HUES64 (cell line): ENCODE measurements around the gene LRRC8D.

ENCODE experiments used
- H3K27ac ChIP-seq: 2 replicates; pipeline ENCODE4 v1.7.0; 2013; ENCODE audit warnings: low read depth, low read length, inconsistent platforms
- H3K27me3 ChIP-seq: 2 replicates; pipeline ENCODE4 v1.6.1; 2013; ENCODE audit warnings: mild to moderate bottlenecking, low read length; ENCODE audit not compliant: insufficient read depth
- H3K36me3 ChIP-seq: 2 replicates; pipeline ENCODE4 v1.6.1; 2013; ENCODE audit warnings: mild to moderate bottlenecking, low read length; ENCODE audit not compliant: insufficient read depth
- H3K4me1 ChIP-seq: 2 replicates; pipeline ENCODE4 v1.6.1; 2013; ENCODE audit warnings: mild to moderate bottlenecking, low read length, moderate library complexity; ENCODE audit not compliant: insufficient read depth
- H3K4me3 ChIP-seq: 2 replicates; pipeline ENCODE4 v1.5.1; 2013; ENCODE audit warnings: mild to moderate bottlenecking, low read length, moderate library complexity
- H3K9ac ChIP-seq: 2 replicates; pipeline ENCODE4 v1.6.1; 2013; ENCODE audit warnings: mild to moderate bottlenecking, low read depth, low read length
- H3K9me3 ChIP-seq: 2 replicates; pipeline ENCODE4 v1.6.1; 2013; ENCODE audit warnings: low read depth, low read length; ENCODE audit not compliant: insufficient read depth
- WGBS: fragments of 150-250, 120-280 bp; methylation state at CpG from one replicate; pipeline ENCODE4 v1.1.7; 2013; ENCODE audit warnings: missing lambda C conversion rate; 5-methylcytosine and 5-hydroxymethylcytosine counted together

Gene LRRC8D

DNA sequence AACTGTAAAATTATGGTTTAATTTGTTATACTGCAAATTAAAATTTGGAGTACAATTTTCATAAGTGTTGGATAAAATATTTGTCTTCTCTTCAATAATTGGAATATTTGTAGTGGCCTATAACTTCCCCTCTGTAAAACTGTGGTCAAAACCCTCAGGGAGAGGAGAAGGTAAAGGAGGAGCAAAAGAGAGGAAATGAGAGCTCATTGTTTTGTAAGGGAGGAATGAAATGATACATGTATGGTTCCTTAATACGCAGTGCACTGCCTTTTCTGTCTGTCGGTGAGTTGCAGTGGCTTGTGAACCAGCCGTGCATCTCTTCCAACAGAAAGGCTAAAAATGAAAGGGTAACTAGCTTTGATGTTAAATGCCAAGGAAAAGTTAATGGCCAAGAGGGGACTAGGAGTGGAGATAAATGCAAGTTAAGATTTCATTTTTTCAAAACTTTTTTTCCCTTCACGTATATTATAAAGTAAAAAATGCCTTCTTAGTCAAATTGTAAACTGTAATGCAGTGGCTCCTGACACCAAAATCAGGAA, 26.4 kb downstream of the LRRC8D start:
- Histone ChIP-seq H3K4me1 (peaks cover 15% of the 10 kb centered on the region), H3K27me3 (no peaks in the 10 kb centered on the region), H3K27ac (no peak overlapping the region), H3K9me3 (no peaks in the 10 kb centered on the region), H3K4me3 (no peak overlapping the region), H3K36me3 (peaks cover 62% of the 10 kb centered on the region), H3K9ac (no peak overlapping the region)
- WGBS = 95% methylated on average over 3 of the region's 4 CpGs

GRCh38 chr1:89850844-89851415, 30.1 kb downstream of the LRRC8D start:
- H3K27ac ChIP-seq = no peak overlapping the region
- H3K9me3 ChIP-seq = no peaks in the 10 kb centered on the region
- no peak overlapping the region for H3K4me3 ChIP-seq
- WGBS = 92% methylated on average over 2 of the region's 4 CpGs
- no peak overlapping the region for H3K9ac ChIP-seq
- peaks cover 3% of the 10 kb centered on the region; the same call in 1 of the 2 replicates for H3K4me1 ChIP-seq
- H3K36me3 ChIP-seq = peaks cover 81% of the 10 kb centered on the region
- no peaks in the 10 kb centered on the region for H3K27me3 ChIP-seq

DNA sequence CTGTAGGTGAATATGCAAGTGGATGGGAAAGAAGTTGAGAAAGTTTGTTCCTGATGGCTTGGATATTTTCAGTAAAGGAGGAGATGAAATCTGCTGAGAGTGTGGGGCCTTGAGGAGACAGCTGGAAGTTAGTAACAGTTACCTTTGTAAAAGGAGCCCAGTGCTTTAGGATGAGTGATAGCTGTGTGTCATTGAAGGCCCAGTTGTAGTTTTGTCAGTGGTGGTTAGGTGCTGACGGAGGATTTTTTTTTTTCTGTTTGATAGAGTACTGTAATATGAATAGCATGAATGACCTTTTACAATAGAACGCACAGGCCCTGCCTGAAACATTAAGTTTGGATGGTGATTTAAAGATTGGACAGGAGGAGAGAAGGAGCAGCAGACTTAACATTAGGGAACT, 33.3 kb downstream of the LRRC8D start:
- Histone ChIP-seq H3K27me3 (no peaks in the 10 kb centered on the region), H3K4me3 (no peak overlapping the region), H3K9me3 (no peaks in the 10 kb centered on the region), H3K9ac (no peak overlapping the region), H3K36me3 (peaks cover 60% of the 10 kb centered on the region), H3K4me1 (no peaks in the 10 kb centered on the region), H3K27ac (no peak overlapping the region)
- 96% methylated on average over 2 of the region's 2 CpGs for WGBS

DNA sequence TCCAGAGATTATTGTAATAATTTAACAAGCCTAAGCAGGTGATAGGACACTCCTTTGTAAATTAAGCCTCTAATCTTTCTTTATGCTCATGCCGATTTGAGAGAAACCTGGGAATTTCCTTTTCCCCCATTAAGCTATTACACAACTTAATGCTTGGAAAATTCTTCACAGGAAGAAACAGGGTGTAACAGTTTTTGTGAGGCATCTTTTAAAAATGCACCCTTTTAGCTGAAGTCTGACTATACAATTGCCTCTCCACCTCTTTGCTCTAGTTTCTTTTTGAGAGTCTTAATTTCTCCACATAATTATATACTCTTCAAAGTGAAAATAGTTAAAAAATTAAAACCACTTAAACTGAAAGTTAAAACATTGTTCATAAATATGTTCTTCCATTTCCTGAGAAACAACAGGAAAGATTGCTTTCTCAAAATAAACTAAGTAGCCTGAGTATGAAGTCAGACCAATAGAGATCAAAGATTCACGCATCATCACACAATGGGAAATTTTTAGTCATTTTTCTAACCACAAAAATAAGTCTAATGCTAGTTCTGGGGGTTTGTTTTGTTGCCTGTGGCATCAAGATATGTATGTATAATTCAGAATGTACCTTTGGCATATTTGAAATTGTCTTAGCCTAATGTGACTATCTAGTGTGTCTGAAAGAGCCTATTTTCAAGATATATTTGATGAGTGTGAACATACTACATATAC, 34.7 kb downstream of the LRRC8D start:
- Histone ChIP-seq H3K4me1 (no peaks in the 10 kb centered on the region), H3K36me3 (peaks cover 60% of the 10 kb centered on the region), H3K9ac (no peak overlapping the region), H3K27ac (no peak overlapping the region), H3K9me3 (no peaks in the 10 kb centered on the region), H3K4me3 (no peak overlapping the region), H3K27me3 (no peaks in the 10 kb centered on the region)
- 100% methylated on average over 1 of the region's 2 CpGs for WGBS

DNA sequence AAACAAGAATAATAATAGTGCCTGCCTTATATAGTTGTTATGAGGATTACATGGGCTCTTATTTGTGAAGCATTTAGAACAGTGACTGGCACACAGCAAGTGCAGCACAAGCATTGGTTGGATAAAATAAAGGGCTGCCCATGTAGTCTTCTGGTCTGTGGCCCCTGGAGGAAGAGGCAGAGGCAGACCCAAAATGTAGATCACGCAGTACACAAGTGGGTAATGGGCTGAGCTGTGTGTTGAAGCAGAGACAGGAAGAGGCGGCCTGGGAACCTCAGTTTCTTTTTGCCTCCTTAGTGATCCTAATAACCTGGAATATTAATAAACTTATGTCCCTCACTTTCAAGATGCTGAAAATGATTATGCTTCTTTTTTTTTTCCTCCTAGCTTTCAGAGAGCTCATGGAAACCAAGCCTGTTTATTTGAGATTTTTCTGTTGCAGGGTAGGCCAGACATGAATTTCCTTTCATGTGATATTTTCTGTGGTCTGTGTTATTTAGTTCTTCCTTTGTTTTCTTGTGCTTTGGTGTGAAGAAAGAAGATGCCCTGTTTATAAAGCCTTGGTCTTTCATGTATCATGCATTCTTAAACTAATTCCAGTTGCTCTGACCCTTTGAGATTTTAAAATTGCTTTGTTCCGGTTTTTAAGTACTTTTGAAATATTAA, 42.5 kb downstream of the LRRC8D start:
- Histone ChIP-seq H3K9ac (no peak overlapping the region), H3K36me3 (peaks cover 19% of the 10 kb centered on the region), H3K27me3 (no peaks in the 10 kb centered on the region)

GRCh38 chr1:89865498-89866382, 44.9 kb downstream of the LRRC8D start:
- H3K27me3 ChIP-seq = no peaks in the 10 kb centered on the region
- no peak overlapping the region for H3K9ac ChIP-seq
- no peak overlapping the region for H3K4me3 ChIP-seq
- peaks cover 44% of the 10 kb centered on the region for H3K4me1 ChIP-seq
- H3K27ac ChIP-seq = no peak overlapping the region
- H3K36me3 ChIP-seq = peaks cover 21% of the 10 kb centered on the region
- 98% methylated on average over 3 of the region's 4 CpGs for WGBS
- no peaks in the 10 kb centered on the region for H3K9me3 ChIP-seq

More for the DNA sequence above, 42.5 kb downstream of the LRRC8D start:
- no peaks in the 10 kb centered on the region for H3K9me3 ChIP-seq
- H3K27ac ChIP-seq = no peak overlapping the region
- H3K4me3 ChIP-seq = no peak overlapping the region
- H3K4me1 ChIP-seq = peaks cover 44% of the 10 kb centered on the region
- WGBS = 95% methylated on average over 3 of the region's 3 CpGs

DNA sequence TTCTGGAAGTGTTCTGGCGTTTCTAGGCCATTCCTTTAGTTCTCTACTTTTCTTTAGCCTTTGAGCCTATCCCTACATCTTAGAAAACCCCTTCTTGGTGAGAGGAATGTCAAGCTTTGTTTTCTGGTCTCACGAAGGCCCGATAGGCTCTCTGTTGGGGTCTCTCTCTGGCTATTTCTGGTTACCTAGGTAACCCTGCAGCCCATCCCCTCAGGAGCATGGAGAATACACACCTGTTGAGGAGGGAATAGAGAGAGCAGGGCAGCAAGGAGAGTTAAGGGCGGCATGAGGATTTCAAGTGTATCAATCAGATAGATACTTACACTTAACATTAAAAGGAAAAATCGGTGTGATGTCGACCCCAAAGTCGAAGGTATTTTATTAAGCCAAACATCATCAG, 45.7 kb downstream of the LRRC8D start:
- Histone ChIP-seq H3K9ac (no peak overlapping the region), H3K9me3 (no peaks in the 10 kb centered on the region), H3K27me3 (no peaks in the 10 kb centered on the region), H3K27ac (no peak overlapping the region), H3K4me1 (peaks cover 44% of the 10 kb centered on the region), H3K4me3 (no peak overlapping the region), H3K36me3 (peaks cover 21% of the 10 kb centered on the region)
- 86% methylated on average over 7 of the region's 7 CpGs for WGBS

DNA sequence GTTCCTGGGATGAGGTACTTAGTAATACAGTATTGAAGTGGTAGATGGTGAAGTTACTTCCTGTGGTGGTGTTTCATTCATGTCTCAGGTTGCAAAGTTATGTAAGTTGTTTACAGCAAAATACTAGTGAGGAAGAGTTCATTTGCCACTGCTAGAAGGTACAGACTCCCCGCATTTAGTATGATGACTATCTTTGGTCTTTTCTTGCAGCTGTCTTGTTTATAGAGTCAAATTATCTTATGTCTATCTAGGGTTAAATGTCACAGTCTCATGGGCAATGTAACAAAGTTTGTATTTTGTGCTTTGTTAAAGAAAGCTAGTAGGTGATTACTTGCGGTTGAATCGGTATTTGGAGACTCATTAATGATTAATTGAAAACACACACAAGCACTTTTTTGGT, 50.2 kb downstream of the LRRC8D start:
- 96% methylated on average over 3 of the region's 3 CpGs for WGBS

GRCh38 chr1:89871768-89872473, 51.1 kb downstream of the LRRC8D start:
- 93% methylated on average over 8 of the region's 9 CpGs for whole genome bisulfite sequencing

More for the DNA sequence above, 50.2 kb downstream of the LRRC8D start:
- H3K4me1 ChIP-seq = peaks cover 20% of the 10 kb centered on the region
- no peaks in the 10 kb centered on the region for H3K27me3 ChIP-seq
- H3K36me3 ChIP-seq = peaks cover 18% of the 10 kb centered on the region
- H3K9ac ChIP-seq = no peak overlapping the region
- H3K4me3 ChIP-seq = no peak overlapping the region
- no peaks in the 10 kb centered on the region for H3K9me3 ChIP-seq
- no peak overlapping the region for H3K27ac ChIP-seq

GRCh38 chr1:89872567-89872966, 51.7 kb downstream of the LRRC8D start:
- Histone ChIP-seq H3K4me3 (no peak overlapping the region), H3K9ac (no peak overlapping the region), H3K9me3 (no peaks in the 10 kb centered on the region), H3K36me3 (peaks cover 18% of the 10 kb centered on the region), H3K27ac (no peak overlapping the region), H3K27me3 (no peaks in the 10 kb centered on the region), H3K4me1 (peaks cover 5% of the 10 kb centered on the region; the same call in 1 of the 2 replicates)
- WGBS = no CpG with 5 or more reads among the region's 1 CpG

More at GRCh38 chr1:89871768-89872473, 51.1 kb downstream of the LRRC8D start:
- Histone ChIP-seq H3K9me3 (no peaks in the 10 kb centered on the region), H3K9ac (no peak overlapping the region), H3K27ac (no peak overlapping the region), H3K36me3 (peaks cover 18% of the 10 kb centered on the region), H3K4me3 (no peak overlapping the region), H3K4me1 (peaks cover 11% of the 10 kb centered on the region; the same call in 1 of the 2 replicates), H3K27me3 (no peaks in the 10 kb centered on the region)
